Neural progenitor cell (in vitro differentiated cells): ENCODE measurements around the gene ZSWIM4. TPM values are rescaled to one million over a fixed set of nuclear protein-coding genes. Genes with fewer than 3 reads are reported as not detected.

Source experiments
- DNase-seq: peaks from one replicate; pipeline ENCODE4 v3.0.0-alpha.2; 2016; ENCODE audit warnings: low spot score
- H2AFZ ChIP-seq: fragments of 200-600 bp; sonication (generic); replicated peaks from 2 replicates; pipeline ENCODE4 v1.6.1; 2016; ENCODE audit warnings: antibody characterized with exemption
- H3F3A ChIP-seq: fragments of 200-600 bp; sonication (generic); 2 replicates; pipeline ENCODE4 v1.6.1; 2016; ENCODE audit warnings: antibody characterized with exemption, low read depth
- H3K27ac ChIP-seq: fragments of 200-600 bp; sonication (generic); 2 replicates; pipeline ENCODE4 v1.5.1; 2016; ENCODE audit warnings: mild to moderate bottlenecking
- H3K27me3 ChIP-seq: fragments of 200-600 bp; sonication (generic); 2 replicates; pipeline ENCODE4 v1.6.1; 2016; ENCODE audit warnings: mild to moderate bottlenecking, moderate library complexity
- H3K36me3 ChIP-seq: fragments of 200-600 bp; sonication (generic); 2 replicates; pipeline ENCODE4 v1.5.1; 2016
- H3K4me1 ChIP-seq: fragments of 200-600 bp; sonication (generic); 2 replicates; pipeline ENCODE4 v1.6.1; 2016; ENCODE audit warnings: mixed run types
- H3K4me2 ChIP-seq: fragments of 200-600 bp; sonication (generic); 2 replicates; pipeline ENCODE4 v1.6.1; 2016
- H3K4me3 ChIP-seq: fragments of 200-600 bp; sonication (generic); 2 replicates; pipeline ENCODE4 v1.5.1; 2016
- H3K79me2 ChIP-seq: fragments of 200-600 bp; sonication (generic); 2 replicates; pipeline ENCODE4 v1.6.1; 2016; ENCODE audit warnings: low read depth
- H3K9ac ChIP-seq: fragments of 200-600 bp; sonication (generic); 2 replicates; pipeline ENCODE4 v1.6.1; 2016
- H3K9me3 ChIP-seq: fragments of 200-600 bp; sonication (generic); 2 replicates; pipeline ENCODE4 v1.5.1; 2016; ENCODE audit warnings: low read depth
- H4K20me1 ChIP-seq: fragments of 200-600 bp; sonication (generic); 2 replicates; pipeline ENCODE4 v1.6.1; 2016; ENCODE audit warnings: low read depth
- H3K27ac Mint-ChIP-seq: 3 replicates; pipeline ENCODE4 v1.8.0; 2021; ENCODE audit warnings: mixed read lengths
- H3K27me3 Mint-ChIP-seq: 2 replicates; pipeline ENCODE4 v1.8.0; 2022; ENCODE audit warnings: low read depth, mild to moderate bottlenecking, inconsistent platforms, moderate library complexity, mixed read lengths; ENCODE audit not compliant: insufficient read depth
- H3K36me3 Mint-ChIP-seq: 3 replicates; pipeline ENCODE4 v1.8.0; 2021; ENCODE audit warnings: mixed read lengths
- H3K4me1 Mint-ChIP-seq: 3 replicates; pipeline ENCODE4 v1.8.0; 2021; ENCODE audit warnings: mixed read lengths
- H3K4me3 Mint-ChIP-seq: 3 replicates; pipeline ENCODE4 v1.8.0; 2021; ENCODE audit warnings: mild to moderate bottlenecking, moderate library complexity, mixed read lengths
- H3K9me3 Mint-ChIP-seq: 3 replicates; pipeline ENCODE4 v1.8.0; 2020; ENCODE audit warnings: mixed read lengths
- CTCF ChIP-seq: fragments of 200-600 bp; sonication (generic); IDR thresholded peaks from 2 replicates; pipeline ENCODE4 v1.5.1; 2017; ENCODE audit warnings: antibody characterized with exemption, mild to moderate bottlenecking
- EZH2 ChIP-seq: fragments of 200-600 bp; sonication (generic); IDR thresholded peaks from 2 replicates; pipeline ENCODE4 v1.6.1; 2017; ENCODE audit warnings: antibody characterized with exemption, mild to moderate bottlenecking, moderate library complexity
- EZH2phosphoT487 ChIP-seq: fragments of 200-600 bp; sonication (generic); IDR thresholded peaks from 2 replicates; pipeline ENCODE4 v1.6.1; 2017; ENCODE audit warnings: antibody characterized with exemption
- total RNA-seq: library from RNA; depleted of rRNA; stranded (reverse); fragments of >200 nt; gene quantifications from 2 replicates; pipeline ENCODE4 v1.2.3, GENCODE V29; 2015; ENCODE audit warnings: low replicate concordance

The ZSWIM4 gene
- total RNA-seq, 1 donor from 2014 or later, result 6.7 TPM

- peaks cover 20% of the 10 kb centered on the region for H3F3A ChIP-seq
- peaks cover 7% of the 10 kb centered on the region for H3K4me1 ChIP-seq
- H3K27me3 ChIP-seq, result peaks cover 100% of the 10 kb centered on the region
- peaks cover 3% of the 10 kb centered on the region for H4K20me1 ChIP-seq
- TF ChIP-seq CTCF (no peak), EZH2phosphoT487 (no peak), EZH2 (no peak)
- no peak overlapping the region for H2AFZ ChIP-seq
- no peak overlapping the region for H3K4me2 ChIP-seq
- Mint-ChIP-seq H3K4me1 (peaks cover 12% of the 10 kb centered on the region), H3K9me3 (no peaks in the 10 kb centered on the region), H3K4me3 (peak overlapping the region; percentile 52), H3K27me3 (peaks cover 12% of the 10 kb centered on the region), H3K36me3 (no peaks in the 10 kb centered on the region), H3K27ac (peak overlapping the region; percentile 74)
- DNase-seq, result no peak
- no peaks in the 10 kb centered on the region for H3K9me3 ChIP-seq
- H3K4me3 ChIP-seq, result no peak overlapping the region
- H3K9ac ChIP-seq, result no peak overlapping the region
- no peaks in the 10 kb centered on the region for H3K36me3 ChIP-seq
- no peak overlapping the region for H3K27ac ChIP-seq
- no peaks in the 10 kb centered on the region for H3K79me2 ChIP-seq
These were observed 78.7 kb downstream of the ZSWIM4 start for GRCh38 chr19:13873834-13874515.

GRCh38 chr19:13875824-13876223, 80.6 kb downstream of the ZSWIM4 start:
- H3K27me3 Mint-ChIP-seq, result peaks cover 5% of the 10 kb centered on the region

GRCh38 chr19:13876834-13877233, 81.6 kb downstream of the ZSWIM4 start, which contains the start of gene NANOS3:
Gene NANOS3 (plus strand): TSS chr19:13877134. CDS start chr19:13877249, 115 bp downstream.
- Histone ChIP-seq H3K9ac (no peak within 1 kb of the TSS), H2AFZ (no peak within 1 kb of the TSS), H3K27me3 (peaks cover 78% of the 10 kb centered on the region), H3K4me2 (no peak within 1 kb of the TSS), H3K9me3 (no peaks in the 10 kb centered on the region), H3F3A (peaks cover 18% of the 10 kb centered on the region), H3K4me3 (no peak within 1 kb of the TSS), H3K27ac (no peak within 1 kb of the TSS), H3K36me3 (no peaks in the 10 kb centered on the region), H4K20me1 (peaks cover under 1% of the 10 kb centered on the region), H3K79me2 (no peaks in the 10 kb centered on the region), H3K4me1 (peaks cover 23% of the 10 kb centered on the region)
- H3K4me1 Mint-ChIP-seq, result peaks cover 30% of the 10 kb centered on the region
- H3K36me3 Mint-ChIP-seq, result no peaks in the 10 kb centered on the region
- TF ChIP-seq EZH2phosphoT487 (no peak), CTCF (no peak), EZH2 (no peak)
- H3K27ac Mint-ChIP-seq, result no peak within 1 kb of the TSS
- no peaks in the 10 kb centered on the region for H3K9me3 Mint-ChIP-seq
- H3K27me3 Mint-ChIP-seq, result peaks cover 6% of the 10 kb centered on the region
- H3K4me3 Mint-ChIP-seq, result no peak within 1 kb of the TSS
- DNase-seq, result no peak

More at GRCh38 chr19:13875824-13876223, 80.6 kb downstream of the ZSWIM4 start:
- Mint-ChIP-seq H3K36me3 (no peaks in the 10 kb centered on the region), H3K27ac (no peak overlapping the region), H3K4me3 (no peak overlapping the region), H3K9me3 (no peaks in the 10 kb centered on the region), H3K4me1 (peaks cover 20% of the 10 kb centered on the region)
- Histone ChIP-seq H3K79me2 (no peaks in the 10 kb centered on the region), H3K36me3 (no peaks in the 10 kb centered on the region), H2AFZ (no peak overlapping the region), H3K9ac (no peak overlapping the region), H3K27me3 (peaks cover 88% of the 10 kb centered on the region), H3K27ac (no peak overlapping the region), H3K9me3 (no peaks in the 10 kb centered on the region), H3F3A (peaks cover 20% of the 10 kb centered on the region), H4K20me1 (peaks cover 3% of the 10 kb centered on the region), H3K4me1 (peaks cover 13% of the 10 kb centered on the region), H3K4me2 (no peak overlapping the region), H3K4me3 (no peak overlapping the region)
- TF ChIP-seq EZH2 (no peak), CTCF (no peak), EZH2phosphoT487 (no peak)
- no peak for DNase-seq
